ENCODE results near the gene SNCAIP.

Gene SNCAIP

GRCh38 chr5:122333564-122333963 is 21.5 kb downstream of the SNCAIP start:
- POLR2A ChIA-PET: no interaction called here
- no peak for TF ChIP-seq CTCF (IDR thresholded peaks at IDR 0.05; ENCODE audit: control extremely low read depth, extremely low read depth, low read depth, missing control alignments)
- no peak for DNase-seq (ENCODE audit: extremely low spot score)
- CTCF ChIA-PET: interaction anchor here (1.6 to 1.7 kb wide), 3 partner anchors 10 to 18 kb away, joined by 4 to 8 read pairs (median 6); no protein-coding TSS in a partner anchor

- no peak for DNase-seq (ENCODE audit: extremely low spot score)
- POLR2A ChIA-PET: no interaction called here
- CTCF ChIA-PET: no interaction called here
- TF ChIP-seq CTCF (IDR thresholded peaks at IDR 0.05; ENCODE audit: control extremely low read depth, extremely low read depth, low read depth, missing control alignments): no peak
Measured at GRCh38 chr5:122339591-122339990, 27.6 kb downstream of the SNCAIP start.

- POLR2A ChIA-PET: no interaction called here
- TF ChIP-seq CTCF (IDR thresholded peaks at IDR 0.05; ENCODE audit: control extremely low read depth, extremely low read depth, low read depth, missing control alignments): no peak
- CTCF ChIA-PET: interaction anchor here (1.4 kb wide), 2 partner anchors 12 to 22 kb away, joined by 3 read pairs; no protein-coding TSS in a partner anchor
- no peak for DNase-seq (ENCODE audit: extremely low spot score)
Measured at GRCh38 chr5:122341087-122341486, 29.1 kb downstream of the SNCAIP start.

GRCh38 chr5:122342256-122342655 is 30.2 kb downstream of the SNCAIP start:
- CTCF ChIA-PET: interaction anchor here (1.0 to 1.4 kb wide), 3 partner anchors 13 to 23 kb away, joined by 3 to 4 read pairs (median 3); no protein-coding TSS in a partner anchor
- POLR2A ChIA-PET: interaction anchor here (0.6 kb wide), 1 partner anchor 459 kb away, joined by 3 read pairs; no protein-coding TSS in a partner anchor
- TF ChIP-seq CTCF (IDR thresholded peaks at IDR 0.05; ENCODE audit: control extremely low read depth, extremely low read depth, low read depth, missing control alignments): no peak

GRCh38 chr5:122346897-122347581 is 35.0 kb downstream of the SNCAIP start:
- DNase-seq (ENCODE audit: extremely low spot score): no peak
- ChIA-PET CTCF (interaction anchor here (1.1 to 1.9 kb wide), 4 partner anchors 9 to 22 kb away, joined by 3 to 7 read pairs (median 4); no protein-coding TSS in a partner anchor), POLR2A (no interaction called here)
- TF ChIP-seq CTCF (IDR thresholded peaks at IDR 0.05; ENCODE audit: control extremely low read depth, extremely low read depth, low read depth, missing control alignments): no peak

More at GRCh38 chr5:122342256-122342655, 30.2 kb downstream of the SNCAIP start:
- DNase-seq (ENCODE audit: extremely low spot score): no peak

GRCh38 chr5:122350496-122350895 is 38.5 kb downstream of the SNCAIP start:
- no peak for DNase-seq (ENCODE audit: extremely low spot score)
- POLR2A ChIA-PET: no interaction called here
- CTCF ChIA-PET: no interaction called here
- TF ChIP-seq CTCF (IDR thresholded peaks at IDR 0.05; ENCODE audit: control extremely low read depth, extremely low read depth, low read depth, missing control alignments): no peak

All from GM10248 (cell line).